Astrocyte (in vitro differentiated cells and primary cell): ENCODE results near the gene ARMC9. TPM values are rescaled to one million over a fixed set of nuclear protein-coding genes. Genes with fewer than 3 reads are reported as not detected.

ENCODE experiments used
- DNase-seq: peaks from one replicate; pipeline ENCODE4 v3.0.0-alpha.2; 2010; ENCODE audit warnings: low read depth
- FAIRE-seq: peaks from 2 replicates; lab custom pipeline; 2011; peaks lifted over from hg19 to GRCh38; lab: Jason Lieb, UNC
- H2AFZ ChIP-seq: 2 replicates; pipeline ENCODE4 v1.6.0; 2012; ENCODE audit warnings: low read depth, low read length, inconsistent platforms
- H3K27ac ChIP-seq: 2 replicates; pipeline ENCODE4 v1.5.1; 2011; ENCODE audit warnings: low read depth, low read length, inconsistent platforms
- H3K27me3 ChIP-seq: 2 replicates; pipeline ENCODE4 v1.6.0; 2011; ENCODE audit warnings: low read length, inconsistent platforms; ENCODE audit not compliant: insufficient read depth
- H3K36me3 ChIP-seq: 2 replicates; pipeline ENCODE4 v1.5.1; 2011; ENCODE audit warnings: low read length, inconsistent platforms; ENCODE audit not compliant: insufficient read depth
- H3K4me1 ChIP-seq: 2 replicates; pipeline ENCODE4 v1.5.1; 2011; ENCODE audit warnings: low read length, inconsistent platforms; ENCODE audit not compliant: insufficient read depth
- H3K4me2 ChIP-seq: 2 replicates; pipeline ENCODE4 v1.6.0; 2012; ENCODE audit warnings: low read length, inconsistent platforms
- H3K4me3 ChIP-seq: 2 replicates; pipeline ENCODE4 v1.5.1; 2011; ENCODE audit warnings: low read depth, mild to moderate bottlenecking, low read length, inconsistent platforms; ENCODE audit not compliant: insufficient read depth
- H3K79me2 ChIP-seq: 2 replicates; pipeline ENCODE4 v1.6.0; 2012; ENCODE audit warnings: mild to moderate bottlenecking, low read length, inconsistent platforms; ENCODE audit not compliant: insufficient read depth
- H3K9ac ChIP-seq: 2 replicates; pipeline ENCODE4 v1.6.0; 2012; ENCODE audit warnings: mild to moderate bottlenecking, low read length, inconsistent platforms
- H3K9me3 ChIP-seq: 2 replicates; pipeline ENCODE4 v1.5.1; 2012; ENCODE audit warnings: low read depth, mild to moderate bottlenecking, low read length, inconsistent platforms; ENCODE audit not compliant: insufficient read depth
- H4K20me1 ChIP-seq: 2 replicates; pipeline ENCODE4 v1.6.0; 2012; ENCODE audit warnings: low read length, inconsistent platforms; ENCODE audit not compliant: insufficient read depth
- H3K27ac Mint-ChIP-seq: one replicate; pipeline ENCODE4 v1.8.0; 2021; ENCODE audit warnings: mild to moderate bottlenecking, mixed read lengths; ENCODE audit not compliant: unreplicated experiment
- H3K27me3 Mint-ChIP-seq: one replicate; pipeline ENCODE4 v1.8.0; 2021; ENCODE audit warnings: low read depth, mixed read lengths; ENCODE audit not compliant: unreplicated experiment
- H3K36me3 Mint-ChIP-seq: one replicate; pipeline ENCODE4 v1.8.0; 2021; ENCODE audit warnings: low read depth, mixed read lengths; ENCODE audit not compliant: unreplicated experiment
- H3K4me1 Mint-ChIP-seq: one replicate; pipeline ENCODE4 v1.8.0; 2021; ENCODE audit warnings: low read depth, mixed read lengths; ENCODE audit not compliant: unreplicated experiment
- H3K4me3 Mint-ChIP-seq: one replicate; pipeline ENCODE4 v1.8.0; 2021; ENCODE audit warnings: mild to moderate bottlenecking, moderate library complexity, mixed read lengths; ENCODE audit not compliant: unreplicated experiment
- H3K9me3 Mint-ChIP-seq: one replicate; pipeline ENCODE4 v1.8.0; 2021; ENCODE audit warnings: mild to moderate bottlenecking, mixed read lengths; ENCODE audit not compliant: unreplicated experiment
- EZH2 ChIP-seq: IDR thresholded peaks from 2 replicates; pipeline ENCODE4 v1.6.1; 2012; ENCODE audit warnings: mild to moderate bottlenecking, low read length, inconsistent platforms; ENCODE audit not compliant: insufficient read depth
- total RNA-seq: library from RNA; stranded (reverse); gene quantifications from 2 replicates; pipeline ENCODE4 v1.2.1, GENCODE V29; 2021
- TF ChIP-seq, protein P1 (sequence below): IDR thresholded peaks from 2 replicates; pipeline ENCODE4 v1.5.1; 2011; ENCODE audit warnings: low read depth, mild to moderate bottlenecking, inconsistent platforms, low read length, moderate library complexity; ENCODE audit not compliant: insufficient read depth

ARMC9 gene
- total RNA-seq, 1 donor from 2014 or later, result 52.4 TPM

GRCh38 chr2:231161877-231162329 lies 36.5 kb upstream of the ARMC9 start:
- Histone ChIP-seq H2AFZ (no peak overlapping the region), H3K27ac (peak overlapping the region; percentile 96), H3K9me3 (no peaks in the 10 kb centered on the region), H3K79me2 (no peaks in the 10 kb centered on the region), H3K4me2 (peak overlapping the region; percentile 63), H3K9ac (peak overlapping the region; percentile 78), H3K36me3 (peaks cover 18% of the 10 kb centered on the region), H3K27me3 (no peaks in the 10 kb centered on the region), H3K4me3 (no peak overlapping the region), H4K20me1 (no peaks in the 10 kb centered on the region), H3K4me1 (peaks cover 29% of the 10 kb centered on the region)
- H3K9me3 Mint-ChIP-seq, result no peaks in the 10 kb centered on the region
- peaks cover 41% of the 10 kb centered on the region for H3K4me1 Mint-ChIP-seq
- TF ChIP-seq, protein P1, sequence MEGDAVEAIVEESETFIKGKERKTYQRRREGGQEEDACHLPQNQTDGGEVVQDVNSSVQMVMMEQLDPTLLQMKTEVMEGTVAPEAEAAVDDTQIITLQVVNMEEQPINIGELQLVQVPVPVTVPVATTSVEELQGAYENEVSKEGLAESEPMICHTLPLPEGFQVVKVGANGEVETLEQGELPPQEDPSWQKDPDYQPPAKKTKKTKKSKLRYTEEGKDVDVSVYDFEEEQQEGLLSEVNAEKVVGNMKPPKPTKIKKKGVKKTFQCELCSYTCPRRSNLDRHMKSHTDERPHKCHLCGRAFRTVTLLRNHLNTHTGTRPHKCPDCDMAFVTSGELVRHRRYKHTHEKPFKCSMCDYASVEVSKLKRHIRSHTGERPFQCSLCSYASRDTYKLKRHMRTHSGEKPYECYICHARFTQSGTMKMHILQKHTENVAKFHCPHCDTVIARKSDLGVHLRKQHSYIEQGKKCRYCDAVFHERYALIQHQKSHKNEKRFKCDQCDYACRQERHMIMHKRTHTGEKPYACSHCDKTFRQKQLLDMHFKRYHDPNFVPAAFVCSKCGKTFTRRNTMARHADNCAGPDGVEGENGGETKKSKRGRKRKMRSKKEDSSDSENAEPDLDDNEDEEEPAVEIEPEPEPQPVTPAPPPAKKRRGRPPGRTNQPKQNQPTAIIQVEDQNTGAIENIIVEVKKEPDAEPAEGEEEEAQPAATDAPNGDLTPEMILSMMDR, result no peak
- no peak for TF ChIP-seq EZH2
- peaks cover 12% of the 10 kb centered on the region for H3K36me3 Mint-ChIP-seq
- DNase-seq (peak; percentile 99), FAIRE-seq (peak; percentile 92)
- no peak overlapping the region for H3K4me3 Mint-ChIP-seq
- H3K27me3 Mint-ChIP-seq, result no peaks in the 10 kb centered on the region
- peak overlapping the region; percentile 99 for H3K27ac Mint-ChIP-seq

GRCh38 chr2:231163011-231163410 lies 35.4 kb upstream of the ARMC9 start:
- Histone ChIP-seq H3K4me2 (no peak overlapping the region), H3K9ac (peak overlapping the region; percentile 4), H3K4me1 (peaks cover 29% of the 10 kb centered on the region), H3K9me3 (no peaks in the 10 kb centered on the region), H4K20me1 (no peaks in the 10 kb centered on the region), H3K4me3 (no peak overlapping the region), H3K79me2 (no peaks in the 10 kb centered on the region), H3K27me3 (no peaks in the 10 kb centered on the region), H3K36me3 (peaks cover 26% of the 10 kb centered on the region), H3K27ac (peak overlapping the region; percentile 29), H2AFZ (no peak overlapping the region)
- peak overlapping the region; percentile 99 for H3K27ac Mint-ChIP-seq
- TF ChIP-seq, protein P1, result no peak
- TF ChIP-seq EZH2, result no peak
- H3K27me3 Mint-ChIP-seq, result no peaks in the 10 kb centered on the region
- no peak overlapping the region for H3K4me3 Mint-ChIP-seq
- DNase-seq, result no peak
- peaks cover 17% of the 10 kb centered on the region for H3K36me3 Mint-ChIP-seq
- H3K4me1 Mint-ChIP-seq, result peaks cover 41% of the 10 kb centered on the region
- H3K9me3 Mint-ChIP-seq, result no peaks in the 10 kb centered on the region
- FAIRE-seq, result peak; percentile 5

- H3K9ac ChIP-seq, result peak overlapping the region; percentile 4
- peak overlapping the region; percentile 99 for H3K27ac Mint-ChIP-seq
Observed at GRCh38 chr2:231163414-231164095, 34.9 kb upstream of the ARMC9 start.

More at GRCh38 chr2:231163414-231164095, 34.9 kb upstream of the ARMC9 start:
- Histone ChIP-seq H3K4me3 (no peak overlapping the region), H4K20me1 (no peaks in the 10 kb centered on the region), H3K9me3 (no peaks in the 10 kb centered on the region), H2AFZ (no peak overlapping the region), H3K36me3 (peaks cover 26% of the 10 kb centered on the region), H3K4me1 (peaks cover 29% of the 10 kb centered on the region), H3K4me2 (no peak overlapping the region), H3K27me3 (no peaks in the 10 kb centered on the region), H3K27ac (peak overlapping the region; percentile 29), H3K79me2 (no peaks in the 10 kb centered on the region)
- FAIRE-seq (peak; percentile 60), DNase-seq (no peak)
- no peaks in the 10 kb centered on the region for H3K27me3 Mint-ChIP-seq
- peaks cover 17% of the 10 kb centered on the region for H3K36me3 Mint-ChIP-seq
- H3K4me1 Mint-ChIP-seq, result peaks cover 45% of the 10 kb centered on the region
- H3K4me3 Mint-ChIP-seq, result no peak overlapping the region
- no peaks in the 10 kb centered on the region for H3K9me3 Mint-ChIP-seq
- TF ChIP-seq, protein P1, result no peak
- no peak for TF ChIP-seq EZH2
